HG03139 (cell line): ENCODE data around the gene ADIPOR2.

Experiments
- ATAC-seq: cut with Tn5 transposase; IDR thresholded peaks from one replicate; pipeline ENCODE4 v1.9.1; 2021; ENCODE audit not compliant: unreplicated experiment

ADIPOR2 gene

GRCh38 chr12:1826867-1827705 is 136.2 kb downstream of the ADIPOR2 start:
- no peak for ATAC-seq

- ATAC-seq = no peak
These were observed 137.2 kb downstream of the ADIPOR2 start for GRCh38 chr12:1827826-1828805.

GRCh38 chr12:1828856-1829255 is 138.0 kb downstream of the ADIPOR2 start:
- ATAC-seq = no peak

GRCh38 chr12:1829306-1829900 is 138.5 kb downstream of the ADIPOR2 start:
- no peak for ATAC-seq

GRCh38 chr12:1830401-1830845 is 139.6 kb downstream of the ADIPOR2 start:
- no peak for ATAC-seq

GRCh38 chr12:1830981-1831963 is 140.4 kb downstream of the ADIPOR2 start:
- no peak for ATAC-seq

- ATAC-seq = no peak
These were observed 142.1 kb downstream of the ADIPOR2 start for GRCh38 chr12:1832801-1833595.

- ATAC-seq = no peak
These were observed 142.7 kb downstream of the ADIPOR2 start for GRCh38 chr12:1833596-1834028.

- ATAC-seq = no peak
These were observed 143.5 kb downstream of the ADIPOR2 start for GRCh38 chr12:1834186-1834925.

GRCh38 chr12:1835211-1836131 is 144.6 kb downstream of the ADIPOR2 start:
- ATAC-seq = no peak

- ATAC-seq = no peak
These were observed 145.5 kb downstream of the ADIPOR2 start for GRCh38 chr12:1836241-1836803.

GRCh38 chr12:1836854-1837421 is 146.1 kb downstream of the ADIPOR2 start:
- no peak for ATAC-seq

- no peak for ATAC-seq
These were observed 146.8 kb downstream of the ADIPOR2 start for GRCh38 chr12:1837541-1838204.
